Smooth muscle cell (in vitro differentiated cells): ENCODE data around the gene CNTNAP2. TPM values are rescaled to one million over a fixed set of nuclear protein-coding genes. Genes with fewer than 3 reads are reported as not detected.

Experiments used
- DNase-seq: peaks from one replicate; lab custom pipeline; 2025; ENCODE audit not compliant: unreplicated experiment; lab: John Stamatoyannopoulos, UW
- H2AFZ ChIP-seq: fragments of 200-600 bp; sonication (generic); 2 replicates; pipeline ENCODE4 v1.6.0; 2016; ENCODE audit warnings: antibody characterized with exemption, low read depth, mild to moderate bottlenecking
- H3F3A ChIP-seq: fragments of 200-600 bp; sonication (generic); 2 replicates; pipeline ENCODE4 v1.6.0; 2017; ENCODE audit warnings: antibody characterized with exemption, low read depth
- H3K27ac ChIP-seq: fragments of 200-600 bp; sonication (generic); 2 replicates; pipeline ENCODE4 v1.5.1; 2016; ENCODE audit warnings: low read depth, mild to moderate bottlenecking
- H3K27me3 ChIP-seq: fragments of 200-600 bp; sonication (generic); 2 replicates; pipeline ENCODE4 v1.6.1; 2016; ENCODE audit warnings: low read depth, mild to moderate bottlenecking
- H3K36me3 ChIP-seq: fragments of 200-600 bp; sonication (generic); 2 replicates; pipeline ENCODE4 v1.5.1; 2016; ENCODE audit warnings: low read depth
- H3K4me1 ChIP-seq: fragments of 200-600 bp; sonication (generic); 2 replicates; pipeline ENCODE4 v1.5.1; 2016; ENCODE audit warnings: low read depth
- H3K4me2 ChIP-seq: fragments of 200-600 bp; sonication (generic); 2 replicates; pipeline ENCODE4 v1.6.0; 2016; ENCODE audit warnings: mild to moderate bottlenecking
- H3K4me3 ChIP-seq: fragments of 200-600 bp; sonication (generic); 2 replicates; pipeline ENCODE4 v1.5.1; 2016; ENCODE audit warnings: mild to moderate bottlenecking
- H3K79me2 ChIP-seq: fragments of 200-600 bp; sonication (generic); 2 replicates; pipeline ENCODE4 v1.6.0; 2016; ENCODE audit warnings: low read depth, mild to moderate bottlenecking
- H3K9ac ChIP-seq: fragments of 200-600 bp; sonication (generic); 2 replicates; pipeline ENCODE4 v1.6.0; 2016; ENCODE audit warnings: low read depth
- H3K9me3 ChIP-seq: fragments of 200-600 bp; sonication (generic); replicated peaks from 2 replicates; pipeline ENCODE4 v1.5.1; 2016; ENCODE audit warnings: low read depth
- H4K20me1 ChIP-seq: fragments of 200-600 bp; sonication (generic); 2 replicates; pipeline ENCODE4 v1.6.0; 2016; ENCODE audit warnings: low read depth
- WGBS: methylation state at CpG from one replicate; pipeline ENCODE4 v1.1.7; 2016; ENCODE audit warnings: low lambda C conversion rate; 5-methylcytosine and 5-hydroxymethylcytosine counted together
- polyA plus RNA-seq: library from polyadenylated mRNA; unstranded; fragments of >200 nt; fragmentation: Nextera tagmentation; extraction: Ambion mirVana; gene quantifications from 2 replicates; pipeline ENCODE4 v1.2.1, GENCODE V29; 2016
- total RNA-seq: library from RNA; depleted of rRNA; stranded (reverse); fragments of >200 nt; gene quantifications from 2 replicates; pipeline ENCODE4 v1.2.3, GENCODE V29; 2014
- TF ChIP-seq, protein P1 (sequence below): fragments of 200-600 bp; sonication (generic); IDR thresholded peaks from 2 replicates; pipeline ENCODE4 v1.5.1; 2017; ENCODE audit warnings: borderline replicate concordance, mild to moderate bottlenecking, antibody characterized with exemption; ENCODE audit not compliant: insufficient read depth, poor library complexity, severe bottlenecking

CNTNAP2 gene
- total and polyA plus RNA-seq, 2 experiments from 2014 or later: 1.7 to 9.0 TPM

DNA sequence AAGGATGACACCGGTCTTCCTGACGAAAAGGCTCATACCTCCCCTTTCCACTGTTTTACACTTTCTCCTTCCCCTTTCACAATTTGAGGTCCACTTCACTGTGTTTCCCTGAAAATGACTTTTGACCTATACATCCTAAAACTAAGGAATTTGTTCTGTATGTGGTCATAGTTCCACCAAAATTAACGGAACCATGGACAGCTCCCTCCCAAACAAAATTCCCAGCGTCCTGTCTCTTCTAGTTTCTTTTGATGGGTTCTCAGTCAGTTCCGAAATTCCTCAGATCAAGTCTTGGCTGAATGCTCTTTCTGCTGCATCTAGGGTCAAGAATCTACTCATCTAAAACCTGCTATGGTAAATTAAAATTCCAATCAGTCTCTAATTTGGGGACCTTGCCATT lies 1191.9 kb downstream of the CNTNAP2 start:
- H3K9ac ChIP-seq: no peak overlapping the region

DNA sequence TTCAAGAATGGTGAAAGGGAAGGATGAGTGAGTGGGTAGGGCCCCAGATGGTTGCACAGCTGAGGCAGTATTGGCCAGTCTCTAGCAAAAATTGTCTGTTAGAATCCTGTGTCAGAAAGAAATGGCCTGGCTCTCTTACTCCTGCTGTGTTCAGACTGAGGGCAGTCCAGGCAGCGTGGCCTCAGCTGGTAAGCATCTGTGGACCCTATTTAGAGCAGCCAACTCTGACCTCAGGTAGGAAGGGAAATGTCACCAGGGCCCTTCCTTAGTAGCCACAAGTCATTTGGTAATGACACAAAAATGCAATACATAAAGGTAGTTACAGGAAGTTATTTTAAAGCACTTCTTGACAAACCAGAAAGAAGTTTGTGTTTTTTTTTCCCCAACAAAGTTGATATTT lies 1194.7 kb downstream of the CNTNAP2 start:
- H4K20me1 ChIP-seq: no peaks in the 10 kb centered on the region
- WGBS: 88% methylated on average over 1 of the region's 1 CpG
- H3F3A ChIP-seq: no peaks in the 10 kb centered on the region
- no peaks in the 10 kb centered on the region for H3K27me3 ChIP-seq
- H3K79me2 ChIP-seq: no peaks in the 10 kb centered on the region
- DNase-seq: no peak
- TF ChIP-seq, protein P1, sequence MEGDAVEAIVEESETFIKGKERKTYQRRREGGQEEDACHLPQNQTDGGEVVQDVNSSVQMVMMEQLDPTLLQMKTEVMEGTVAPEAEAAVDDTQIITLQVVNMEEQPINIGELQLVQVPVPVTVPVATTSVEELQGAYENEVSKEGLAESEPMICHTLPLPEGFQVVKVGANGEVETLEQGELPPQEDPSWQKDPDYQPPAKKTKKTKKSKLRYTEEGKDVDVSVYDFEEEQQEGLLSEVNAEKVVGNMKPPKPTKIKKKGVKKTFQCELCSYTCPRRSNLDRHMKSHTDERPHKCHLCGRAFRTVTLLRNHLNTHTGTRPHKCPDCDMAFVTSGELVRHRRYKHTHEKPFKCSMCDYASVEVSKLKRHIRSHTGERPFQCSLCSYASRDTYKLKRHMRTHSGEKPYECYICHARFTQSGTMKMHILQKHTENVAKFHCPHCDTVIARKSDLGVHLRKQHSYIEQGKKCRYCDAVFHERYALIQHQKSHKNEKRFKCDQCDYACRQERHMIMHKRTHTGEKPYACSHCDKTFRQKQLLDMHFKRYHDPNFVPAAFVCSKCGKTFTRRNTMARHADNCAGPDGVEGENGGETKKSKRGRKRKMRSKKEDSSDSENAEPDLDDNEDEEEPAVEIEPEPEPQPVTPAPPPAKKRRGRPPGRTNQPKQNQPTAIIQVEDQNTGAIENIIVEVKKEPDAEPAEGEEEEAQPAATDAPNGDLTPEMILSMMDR: no peak
- H3K36me3 ChIP-seq: no peaks in the 10 kb centered on the region
- H3K4me3 ChIP-seq: no peak overlapping the region
- no peaks in the 10 kb centered on the region for H3K4me1 ChIP-seq
- H3K27ac ChIP-seq: no peak overlapping the region
- H3K4me2 ChIP-seq: no peak overlapping the region
- H2AFZ ChIP-seq: no peak overlapping the region
- no peak overlapping the region for H3K9ac ChIP-seq
- H3K9me3 ChIP-seq: no peaks in the 10 kb centered on the region

More for the DNA sequence above, 1191.9 kb downstream of the CNTNAP2 start:
- whole genome bisulfite sequencing: 65% methylated on average over 5 of the region's 5 CpGs
- H3K27me3 ChIP-seq: no peaks in the 10 kb centered on the region
- H3K9me3 ChIP-seq: no peaks in the 10 kb centered on the region
- H2AFZ ChIP-seq: no peak overlapping the region
- H4K20me1 ChIP-seq: no peaks in the 10 kb centered on the region
- H3K4me2 ChIP-seq: no peak overlapping the region
- H3F3A ChIP-seq: no peaks in the 10 kb centered on the region
- no peaks in the 10 kb centered on the region for H3K4me1 ChIP-seq
- no peak for DNase-seq
- TF ChIP-seq, protein P1: no peak
- no peaks in the 10 kb centered on the region for H3K36me3 ChIP-seq
- no peaks in the 10 kb centered on the region for H3K79me2 ChIP-seq
- no peak overlapping the region for H3K4me3 ChIP-seq
- no peak overlapping the region for H3K27ac ChIP-seq

DNA sequence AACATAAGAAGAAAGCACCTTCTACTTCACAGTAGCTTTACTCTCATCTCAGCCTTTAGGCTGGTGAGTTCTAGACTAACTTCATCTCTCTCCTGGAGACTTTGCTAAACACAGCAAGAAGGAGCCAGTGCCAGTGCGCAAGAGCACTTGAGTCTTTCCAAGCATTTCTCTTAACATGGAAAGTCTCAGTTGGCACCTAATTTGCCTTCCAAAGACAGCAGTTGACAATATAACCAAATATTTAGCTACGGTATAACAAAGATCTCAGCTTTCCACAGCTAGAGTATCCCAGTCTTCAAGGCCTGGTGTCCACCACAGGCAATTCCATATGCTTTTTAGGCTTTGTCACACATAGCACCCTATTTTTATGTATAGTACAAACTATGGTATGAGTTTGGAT lies 1204.9 kb downstream of the CNTNAP2 start:
- Histone ChIP-seq H3K4me1 (no peaks in the 10 kb centered on the region), H3K9ac (no peak overlapping the region), H2AFZ (no peak overlapping the region), H3K4me3 (no peak overlapping the region), H3K36me3 (no peaks in the 10 kb centered on the region), H3K27ac (no peak overlapping the region), H3F3A (no peaks in the 10 kb centered on the region), H4K20me1 (no peaks in the 10 kb centered on the region), H3K4me2 (no peak overlapping the region), H3K9me3 (no peaks in the 10 kb centered on the region), H3K27me3 (no peaks in the 10 kb centered on the region), H3K79me2 (no peaks in the 10 kb centered on the region)
- DNase-seq: no peak
- TF ChIP-seq, protein P1: no peak
- WGBS: 83% methylated on average over 2 of the region's 2 CpGs

DNA sequence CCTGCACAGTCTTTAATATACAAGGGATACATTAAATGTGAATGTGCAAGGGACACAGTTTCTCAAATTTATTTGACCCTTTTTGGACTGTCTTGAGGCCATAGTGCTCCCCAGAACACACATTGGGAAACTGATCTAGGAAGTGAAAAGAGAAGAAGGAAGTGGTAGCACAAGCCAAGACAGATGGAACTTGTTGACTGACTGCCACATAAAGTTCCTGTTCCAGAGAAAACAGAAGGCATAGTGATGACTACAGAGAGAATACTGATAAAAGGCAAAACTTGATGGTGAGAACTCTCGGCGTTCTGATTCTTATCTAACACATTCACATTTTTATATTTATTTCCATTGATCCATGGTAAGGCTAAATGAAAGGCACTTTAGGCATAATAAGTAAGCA lies 1216.4 kb downstream of the CNTNAP2 start:
- Histone ChIP-seq H3K9me3 (no peaks in the 10 kb centered on the region), H3K4me3 (no peak overlapping the region), H3F3A (no peaks in the 10 kb centered on the region), H3K4me1 (no peaks in the 10 kb centered on the region), H3K4me2 (no peak overlapping the region), H3K36me3 (no peaks in the 10 kb centered on the region), H3K27ac (no peak overlapping the region), H2AFZ (no peak overlapping the region), H3K27me3 (no peaks in the 10 kb centered on the region), H4K20me1 (no peaks in the 10 kb centered on the region), H3K79me2 (no peaks in the 10 kb centered on the region), H3K9ac (no peak overlapping the region)
- no peak for DNase-seq
- WGBS: 77% methylated on average over 2 of the region's 2 CpGs
- TF ChIP-seq, protein P1: no peak
